GM12878 (cell line): ENCODE data around the gene IFT122. TPM values are rescaled to one million over a fixed set of nuclear protein-coding genes. Genes with fewer than 3 reads are reported as not detected.

ENCODE experiments used
- ATAC-seq: fragments of 200-7000 bp; cut with Tn5 transposase; 3 replicates; pipeline ENCODE4 v1.9.1; 2020; ENCODE audit warnings: mild to moderate bottlenecking, moderate library complexity
- BruUV-seq: library from RNA; stranded (reverse); fragments of 400-500 nt; replicated peaks from 2 replicates; lab custom pipeline; 2021; lab: Mats Ljungman, UMichigan
- CTCF ChIA-PET: fragments of 300-600 bp; sonication (Branson Sonifier 250); formaldehyde crosslinking; extraction: SDS; loops from one replicate; lab custom pipeline; 2021; ENCODE audit warnings: inconsistent platforms; lab: Yijun Ruan, JAX
- POLR2A ChIA-PET: fragments of 350-600 bp; formaldehyde crosslinking; extraction: SDS; loops from one replicate; lab custom pipeline; 2021; ENCODE audit warnings: inconsistent platforms; lab: Charles Lee
- RAD21 ChIA-PET: fragments of 300-600 bp; sonication (Branson Sonifier 250); formaldehyde crosslinking; loops from one replicate; lab custom pipeline; 2023; ENCODE audit warnings: antibody characterized with exemption; ENCODE audit not compliant: unreplicated experiment; lab: Charles Lee
- SMC1A ChIA-PET: fragments of 300-600 bp; sonication (Branson Sonifier 250); formaldehyde crosslinking; loops from one replicate; lab custom pipeline; 2023; ENCODE audit not compliant: unreplicated experiment, uncharacterized antibody; lab: Charles Lee
- DNase-seq: peaks from one replicate; pipeline ENCODE4 v3.0.0-alpha.2; 2011; ENCODE audit warnings: low read depth, low spot score
- FAIRE-seq: peaks from 3 replicates; lab custom pipeline; 2011; peaks lifted over from hg19 to GRCh38; lab: Jason Lieb, UNC
- H2AFZ ChIP-seq: 2 replicates; pipeline ENCODE4 v1.6.0; 2011; ENCODE audit warnings: low read depth, low read length, control low read depth; ENCODE audit not compliant: control insufficient read depth
- H3K27ac ChIP-seq: 2 replicates; pipeline ENCODE4 v1.5.1; 2011; ENCODE audit warnings: control low read depth; ENCODE audit not compliant: control insufficient read depth, insufficient read depth
- H3K27me3 ChIP-seq, 2 experiments: replicated peaks in 1 of 2; 2 replicates each; pipeline versions ENCODE4 v1.6.0 to v1.6.1; 2011; ENCODE audit warnings: low read length in 1 of 2; ENCODE audit not compliant: control insufficient read depth in 2 of 2, insufficient read depth in 2 of 2
- H3K36me3 ChIP-seq, 2 experiments: 2 replicates each; pipeline ENCODE4 v1.5.1; 2011; ENCODE audit warnings: low read length in 1 of 2; ENCODE audit not compliant: control insufficient read depth in 2 of 2, insufficient read depth in 2 of 2
- H3K4me1 ChIP-seq: 2 replicates; pipeline ENCODE4 v1.6.1; 2011; ENCODE audit warnings: mild to moderate bottlenecking, low read length, moderate library complexity, mixed read lengths; ENCODE audit not compliant: control insufficient read depth, insufficient read depth
- H3K4me2 ChIP-seq: 2 replicates; pipeline ENCODE4 v1.6.0; 2011; ENCODE audit warnings: control low read depth; ENCODE audit not compliant: control insufficient read depth, insufficient read depth
- H3K4me3 ChIP-seq: fragments of 200-600 bp; sonication (generic); 2 replicates; pipeline ENCODE4 v1.5.1; 2016
- H3K79me2 ChIP-seq: 2 replicates; pipeline ENCODE4 v1.6.0; 2011; ENCODE audit warnings: low read length; ENCODE audit not compliant: control insufficient read depth, insufficient read depth
- H3K9ac ChIP-seq: 2 replicates; pipeline ENCODE4 v1.8.0; 2011; ENCODE audit warnings: low read length, control low read depth, mixed read lengths; ENCODE audit not compliant: control insufficient read depth, insufficient read depth
- H3K9me3 ChIP-seq: replicated peaks from 3 replicates; pipeline ENCODE4 v1.5.1; 2011; ENCODE audit warnings: mild to moderate bottlenecking, low read length; ENCODE audit not compliant: control insufficient read depth, insufficient read depth
- H4K20me1 ChIP-seq: 2 replicates; pipeline ENCODE4 v1.6.0; 2011; ENCODE audit not compliant: control insufficient read depth, insufficient read depth
- ASH2L ChIP-seq: fragments of 300-600, 200-600 bp; sonication (generic); IDR thresholded peaks from 2 replicates; pipeline ENCODE4 v1.6.1; 2017; ENCODE audit warnings: low read depth, mild to moderate bottlenecking, borderline replicate concordance
- CBX5 ChIP-seq: sonication (generic); IDR thresholded peaks from 2 replicates; pipeline ENCODE4 v1.6.1; 2016; ENCODE audit warnings: low read depth, moderate library complexity, mild to moderate bottlenecking, inconsistent platforms
- CHD2 ChIP-seq: IDR thresholded peaks from 2 replicates; pipeline ENCODE4 v1.6.1; 2011; ENCODE audit warnings: low read depth, low read length, improper control_type of control experiment, borderline replicate concordance
- EGR1 ChIP-seq, 2 experiments: IDR thresholded peaks; 1 replicate in 1 of 2; 2 replicates in 1 of 2; pipeline ENCODE4 v1.6.1; 2011 to 2012; ENCODE audit warnings: low read depth in 2 of 2, low read length in 2 of 2, borderline replicate concordance in 1 of 2, mild to moderate bottlenecking in 1 of 2, moderate library complexity in 1 of 2
- ESRRA ChIP-seq: IDR thresholded peaks from 2 replicates; pipeline ENCODE4 v1.6.1; 2012; ENCODE audit warnings: mild to moderate bottlenecking, low read length, improper control_type of control experiment
- HDAC6 ChIP-seq: fragments of 200-600 bp; sonication (generic); IDR thresholded peaks from one replicate; pipeline ENCODE4 v1.8.0; 2017; ENCODE audit warnings: antibody characterized with exemption; ENCODE audit not compliant: unreplicated experiment
- IKZF2 ChIP-seq, 2 experiments: fragments of 450-650 bp; IDR thresholded peaks; 2 replicates each; pipeline ENCODE4 v1.6.1; 2017; ENCODE audit warnings: mild to moderate bottlenecking in 2 of 2, moderate library complexity in 2 of 2
- JUNB ChIP-seq: IDR thresholded peaks from 2 replicates; pipeline ENCODE4 v1.6.1; 2016; ENCODE audit warnings: antibody characterized with exemption, mild to moderate bottlenecking
- JUND ChIP-seq: IDR thresholded peaks from 2 replicates; pipeline ENCODE4 v1.6.1; 2012; ENCODE audit warnings: low read depth, mild to moderate bottlenecking, low read length, improper control_type of control experiment, moderate library complexity
- KLF5 ChIP-seq: fragments of 450-650 bp; IDR thresholded peaks from 2 replicates; pipeline ENCODE4 v1.6.1; 2014; ENCODE audit warnings: mild to moderate bottlenecking; ENCODE audit not compliant: partially characterized antibody
- NFIC ChIP-seq: IDR thresholded peaks from 2 replicates; pipeline ENCODE4 v1.6.1; 2012; ENCODE audit warnings: low read depth, mild to moderate bottlenecking, inconsistent platforms, low read length, moderate library complexity
- POU2F2 ChIP-seq: IDR thresholded peaks from 3 replicates; pipeline ENCODE4 v1.6.1; 2011; ENCODE audit warnings: low read depth, mild to moderate bottlenecking, low read length, borderline replicate concordance
- RAD51 ChIP-seq: fragments of 450-650 bp; IDR thresholded peaks from 2 replicates; pipeline ENCODE4 v1.6.1; 2016; ENCODE audit warnings: moderate library complexity, mild to moderate bottlenecking, inconsistent platforms
- RB1 ChIP-seq: fragments of 450-650 bp; formaldehyde crosslinking; IDR thresholded peaks from 2 replicates; pipeline ENCODE4 v1.6.1; 2017; ENCODE audit warnings: mild to moderate bottlenecking, borderline replicate concordance
- SMAD1 ChIP-seq: fragments of 450-650 bp; IDR thresholded peaks from 2 replicates; pipeline ENCODE4 v1.6.1; 2018; ENCODE audit warnings: mild to moderate bottlenecking, low read depth; ENCODE audit not compliant: partially characterized antibody
- SPI1 ChIP-seq: IDR thresholded peaks from 2 replicates; pipeline ENCODE4 v1.6.1; 2011; ENCODE audit warnings: low read depth, mild to moderate bottlenecking, low read length, moderate library complexity, borderline replicate concordance; ENCODE audit not compliant: insufficient read depth
- WGBS: methylation state at CpG from one replicate; pipeline ENCODE4 v1.1.6; 2016; ENCODE audit warnings: low lambda C conversion rate; ENCODE audit not compliant: insufficient replicate concordance, insufficient coverage; ENCODE audit errors: missing lambda C conversion rate; 5-methylcytosine and 5-hydroxymethylcytosine counted together
- in situ Hi-C: fragments of 300-500 bp; cut with MboI; formaldehyde crosslinking; loops from 9 replicates; pipeline ENCODE4 v1.14.3; 2018; ENCODE audit warnings: mixed read lengths
- intact Hi-C: fragments of 100-400 bp; cut with micrococcal nuclease; formaldehyde crosslinking; loops from one replicate; pipeline ENCODE4 v1.14.2; 2022; ENCODE audit not compliant: unreplicated experiment
- polyA plus RNA-seq, 11 experiments: library from polyadenylated mRNA; depleted of rRNA in 4 of 11; unstranded in 6 of 11; stranded (reverse) in 5 of 11; fragments of >200 nt; fragmentation: Nextera tagmentation in 4 of 11; fragmentation: Illumina TruSeq in 1 of 11; extraction: Ambion mirVana in 4 of 11; extraction: Trizol in 1 of 11; gene quantifications; 1 replicate in 1 of 11; 2 replicates in 10 of 11; pipeline versions ENCODE4 v1.2.1 to v1.2.3, GENCODE V29; 2011 to 2016; ENCODE audit warnings: inconsistent platforms in 2 of 11, missing spikeins in 2 of 11, low read depth in 1 of 11
- total RNA-seq, 4 experiments: library from RNA; depleted of rRNA in 3 of 4; stranded (reverse); fragments of >200 nt in 3 of 4; fragmentation: Illumina TruSeq in 1 of 4; extraction: Trizol in 1 of 4; gene quantifications; 2 replicates each; pipeline versions ENCODE4 v1.2.1 to v1.2.3, GENCODE V29; 2013 to 2021
- TF ChIP-seq, protein P1 (sequence below): fragments of 450-650 bp; IDR thresholded peaks from 2 replicates; pipeline ENCODE4 v1.6.1; 2014; ENCODE audit warnings: mild to moderate bottlenecking
- TF ChIP-seq, protein P2 (sequence below): IDR thresholded peaks from 2 replicates; pipeline ENCODE4 v1.6.1; 2012; ENCODE audit warnings: low read depth, low read length, improper control_type of control experiment
- TF ChIP-seq, protein P3 (sequence below): IDR thresholded peaks from 2 replicates; pipeline ENCODE4 v1.6.1; 2011; ENCODE audit warnings: mild to moderate bottlenecking, low read depth, low read length, moderate library complexity; ENCODE audit not compliant: insufficient replicate concordance

The IFT122 gene
- total and polyA plus RNA-seq, 10 of the 15 experiments (the other 5 are each of a cell fraction or from before 2014, with no cell fraction given), result 1.8 to 19.2 (median 8.4) TPM

DNA sequence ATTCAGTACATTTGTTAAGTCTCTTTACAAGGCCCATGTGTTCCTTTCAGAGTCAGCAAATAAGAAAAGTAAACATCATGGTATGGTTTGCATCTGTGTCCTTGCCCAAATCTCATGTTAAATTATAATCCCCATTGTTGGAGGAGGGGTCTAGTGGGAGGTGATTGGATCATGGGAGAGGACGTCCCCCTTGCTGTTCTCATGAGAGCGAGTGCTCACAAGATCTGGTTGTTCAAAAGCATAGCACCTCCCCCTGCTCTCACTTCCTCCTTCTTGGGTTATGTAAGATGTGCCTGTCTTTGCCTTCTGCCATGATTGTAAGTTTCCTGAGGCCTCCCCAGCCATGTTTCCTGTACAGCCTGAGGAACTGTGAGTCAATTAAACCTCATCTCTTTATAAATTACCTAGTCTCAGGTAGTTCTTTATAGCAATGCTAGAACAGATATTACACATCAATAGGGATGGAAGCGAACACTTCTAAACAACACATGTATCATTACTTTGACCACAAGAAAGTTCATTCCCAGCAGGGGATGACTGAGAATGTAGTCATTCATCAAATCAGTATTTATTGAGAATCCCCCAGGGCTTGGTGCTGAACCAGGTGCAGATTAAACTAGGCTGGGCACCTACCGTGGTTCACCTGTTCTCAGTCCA is 15.7 kb upstream of the IFT122 start:
- RAD21 ChIA-PET, result interaction anchor here (2.2 kb wide), 1 partner anchor 11 kb away, joined by 15 read pairs; no protein-coding TSS in a partner anchor
- 10% methylated on average over 4 of the region's 4 CpGs for WGBS
- Histone ChIP-seq H3K79me2 (no peaks in the 10 kb centered on the region), H4K20me1 (no peaks in the 10 kb centered on the region), H3K4me2 (peak overlapping the region; percentile 22; the same call in 1 of the 2 replicates), H2AFZ (peak overlapping the region; percentile 77), H3K4me3 (no peak overlapping the region), H3K9me3 (peaks cover 2% of the 10 kb centered on the region; the same call in 2 of the 3 replicates), H3K9ac (no peak overlapping the region), H3K4me1 (peaks cover 26% of the 10 kb centered on the region), H3K36me3 (no peaks in the 10 kb centered on the region; a peak in 1 of 4 replicates), H3K27ac (peak overlapping the region; percentile 66), H3K27me3 (no peaks in the 10 kb centered on the region)
- intact Hi-C loops, result no loop called here
- DNase-seq (peak; percentile 66), FAIRE-seq (no peak), ATAC-seq (peak; percentile 92)
- POLR2A ChIA-PET, result interaction anchor here (2.1 kb wide), 1 partner anchor 11 kb away, joined by 8 read pairs; no protein-coding TSS in a partner anchor
- in situ Hi-C loops, result no loop called here
- CTCF ChIA-PET, result interaction anchor here (1.5 to 1.9 kb wide), 4 partner anchors 11 to 41 kb away, joined by 6 to 29 read pairs (median 6); partner anchors contain the start of gene IFT122
- SMC1A ChIA-PET, result interaction anchor here (1.8 to 2.2 kb wide), 3 partner anchors 11 to 17 kb away, joined by 8 to 19 read pairs (median 11); no protein-coding TSS in a partner anchor
- BruUV-seq, result TSS peak; percentile 96
- no peak for TF ChIP-seq HDAC6
- TF ChIP-seq, protein P1, sequence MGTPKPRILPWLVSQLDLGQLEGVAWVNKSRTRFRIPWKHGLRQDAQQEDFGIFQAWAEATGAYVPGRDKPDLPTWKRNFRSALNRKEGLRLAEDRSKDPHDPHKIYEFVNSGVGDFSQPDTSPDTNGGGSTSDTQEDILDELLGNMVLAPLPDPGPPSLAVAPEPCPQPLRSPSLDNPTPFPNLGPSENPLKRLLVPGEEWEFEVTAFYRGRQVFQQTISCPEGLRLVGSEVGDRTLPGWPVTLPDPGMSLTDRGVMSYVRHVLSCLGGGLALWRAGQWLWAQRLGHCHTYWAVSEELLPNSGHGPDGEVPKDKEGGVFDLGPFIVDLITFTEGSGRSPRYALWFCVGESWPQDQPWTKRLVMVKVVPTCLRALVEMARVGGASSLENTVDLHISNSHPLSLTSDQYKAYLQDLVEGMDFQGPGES, result no peak
- TF ChIP-seq JUND, result no peak
- no peak for TF ChIP-seq CHD2
- TF ChIP-seq POU2F2, result no peak
- TF ChIP-seq KLF5, result no peak
- TF ChIP-seq, protein P2, sequence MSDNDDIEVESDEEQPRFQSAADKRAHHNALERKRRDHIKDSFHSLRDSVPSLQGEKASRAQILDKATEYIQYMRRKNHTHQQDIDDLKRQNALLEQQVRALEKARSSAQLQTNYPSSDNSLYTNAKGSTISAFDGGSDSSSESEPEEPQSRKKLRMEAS, result no peak
- TF ChIP-seq NFIC, result peak; percentile 57; the same call in 1 of the 2 replicates
- TF ChIP-seq SPI1, result peak; percentile 97
- no peak for TF ChIP-seq ESRRA
- TF ChIP-seq RB1, result no peak
- TF ChIP-seq SMAD1, result peak; percentile 57
- TF ChIP-seq, protein P3, sequence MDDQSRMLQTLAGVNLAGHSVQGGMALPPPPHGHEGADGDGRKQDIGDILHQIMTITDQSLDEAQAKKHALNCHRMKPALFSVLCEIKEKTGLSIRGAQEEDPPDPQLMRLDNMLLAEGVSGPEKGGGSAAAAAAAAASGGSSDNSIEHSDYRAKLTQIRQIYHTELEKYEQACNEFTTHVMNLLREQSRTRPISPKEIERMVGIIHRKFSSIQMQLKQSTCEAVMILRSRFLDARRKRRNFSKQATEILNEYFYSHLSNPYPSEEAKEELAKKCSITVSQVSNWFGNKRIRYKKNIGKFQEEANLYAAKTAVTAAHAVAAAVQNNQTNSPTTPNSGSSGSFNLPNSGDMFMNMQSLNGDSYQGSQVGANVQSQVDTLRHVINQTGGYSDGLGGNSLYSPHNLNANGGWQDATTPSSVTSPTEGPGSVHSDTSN, result no peak
- peak; percentile 25; the same call in 1 of the 2 replicates for TF ChIP-seq JUNB
- TF ChIP-seq CBX5, result peak; percentile 83; the same call in 1 of the 2 replicates
- TF ChIP-seq ASH2L, result no peak
- no peak for TF ChIP-seq EGR1 (IDR thresholded peaks at IDR 0.05; ENCODE audit: borderline replicate concordance in 1 of 2, low read depth in 2 of 2, low read length in 2 of 2)
- peak; percentile 42 to 65; a peak in 3 of 4 replicates for TF ChIP-seq IKZF2 (IDR thresholded peaks at IDR 0.05)
- no peak for TF ChIP-seq RAD51
